ENCODE results near the gene DIAPH2.

DNA sequence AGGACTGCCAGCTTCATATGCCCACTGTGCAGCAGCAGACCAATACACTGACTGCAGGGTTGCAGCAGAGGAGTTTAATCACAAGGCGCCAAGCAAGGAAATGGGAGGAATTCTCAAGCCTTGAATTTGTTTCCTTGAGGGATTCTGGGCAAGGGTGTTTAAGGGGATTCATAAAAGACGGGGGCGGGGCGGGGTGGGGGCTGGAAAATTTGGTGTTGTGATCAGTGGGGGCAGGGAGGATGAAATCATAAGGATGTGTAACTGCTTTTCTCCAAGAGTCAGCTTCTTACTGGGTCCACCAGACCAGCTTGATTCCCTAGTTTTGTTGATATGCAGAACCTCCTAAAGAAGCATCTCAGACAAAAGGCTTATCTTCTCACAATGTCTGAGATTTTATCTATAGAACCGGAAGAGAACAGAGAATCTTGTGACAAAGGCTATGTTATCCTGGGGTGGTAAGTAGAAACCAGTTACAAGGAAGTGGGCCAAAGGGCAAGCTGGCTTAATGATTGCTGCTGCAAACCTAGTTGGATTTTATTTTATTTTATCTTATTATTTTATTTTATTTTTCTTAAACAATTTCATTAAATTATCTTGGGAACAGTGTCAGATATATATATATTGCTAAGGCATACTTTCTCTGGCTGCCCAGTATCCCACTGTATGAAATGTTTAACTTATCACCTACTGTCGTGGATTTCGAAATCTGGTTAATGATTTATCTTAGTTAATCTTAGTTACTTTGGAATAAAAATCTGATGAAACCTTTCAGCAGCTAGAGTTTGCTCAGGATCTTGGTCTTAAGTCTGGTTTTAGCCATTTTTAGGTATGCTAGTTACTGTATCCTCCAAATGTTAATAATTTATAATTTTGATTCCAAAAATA, 475.5 kb downstream of the DIAPH2 start:
- TF ChIP-seq POLR2A (IDR thresholded peaks at IDR 0.05) = no peak
- TF ChIP-seq, protein P1, sequence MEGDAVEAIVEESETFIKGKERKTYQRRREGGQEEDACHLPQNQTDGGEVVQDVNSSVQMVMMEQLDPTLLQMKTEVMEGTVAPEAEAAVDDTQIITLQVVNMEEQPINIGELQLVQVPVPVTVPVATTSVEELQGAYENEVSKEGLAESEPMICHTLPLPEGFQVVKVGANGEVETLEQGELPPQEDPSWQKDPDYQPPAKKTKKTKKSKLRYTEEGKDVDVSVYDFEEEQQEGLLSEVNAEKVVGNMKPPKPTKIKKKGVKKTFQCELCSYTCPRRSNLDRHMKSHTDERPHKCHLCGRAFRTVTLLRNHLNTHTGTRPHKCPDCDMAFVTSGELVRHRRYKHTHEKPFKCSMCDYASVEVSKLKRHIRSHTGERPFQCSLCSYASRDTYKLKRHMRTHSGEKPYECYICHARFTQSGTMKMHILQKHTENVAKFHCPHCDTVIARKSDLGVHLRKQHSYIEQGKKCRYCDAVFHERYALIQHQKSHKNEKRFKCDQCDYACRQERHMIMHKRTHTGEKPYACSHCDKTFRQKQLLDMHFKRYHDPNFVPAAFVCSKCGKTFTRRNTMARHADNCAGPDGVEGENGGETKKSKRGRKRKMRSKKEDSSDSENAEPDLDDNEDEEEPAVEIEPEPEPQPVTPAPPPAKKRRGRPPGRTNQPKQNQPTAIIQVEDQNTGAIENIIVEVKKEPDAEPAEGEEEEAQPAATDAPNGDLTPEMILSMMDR (IDR thresholded peaks at IDR 0.05) = no peak

All from esophagus squamous epithelium (tissue), 4 donors.